ACC112 (cell line): ENCODE results near the gene EGFR.

ENCODE experiments used
- H2AFZ ChIP-seq: fragments of 200-600 bp; sonication (generic); one replicate; pipeline ENCODE4 v1.6.0; 2017; ENCODE audit warnings: antibody characterized with exemption, low read length; ENCODE audit not compliant: unreplicated experiment
- H3K27ac ChIP-seq: fragments of 200-600 bp; sonication (generic); 2 replicates; pipeline ENCODE4 v1.5.1; 2014; ENCODE audit warnings: low read depth, mild to moderate bottlenecking, antibody characterized with exemption, low read length, moderate library complexity
- H3K27me3 ChIP-seq: fragments of 200-600 bp; sonication (generic); 2 replicates; pipeline ENCODE4 v1.6.1; 2014; ENCODE audit warnings: mild to moderate bottlenecking, antibody characterized with exemption, low read length, moderate library complexity, mixed read lengths; ENCODE audit not compliant: insufficient read depth
- H3K36me3 ChIP-seq: fragments of 200-600 bp; sonication (generic); 2 replicates; pipeline ENCODE4 v1.6.1; 2016; ENCODE audit warnings: mild to moderate bottlenecking, antibody characterized with exemption, low read length, moderate library complexity, mixed read lengths; ENCODE audit not compliant: insufficient read depth
- H3K4me1 ChIP-seq: fragments of 200-600 bp; sonication (generic); one replicate; pipeline ENCODE4 v1.6.1; 2016; ENCODE audit warnings: low read length, mixed read lengths; ENCODE audit not compliant: insufficient read depth, unreplicated experiment, control insufficient read depth
- H3K4me3 ChIP-seq: fragments of 200-600 bp; sonication (generic); 2 replicates; pipeline ENCODE4 v1.5.1; 2014; ENCODE audit warnings: mild to moderate bottlenecking, low read depth, low read length
- H3K79me2 ChIP-seq: fragments of 200-600 bp; sonication (generic); one replicate; pipeline ENCODE4 v1.6.0; 2016; ENCODE audit warnings: low read length; ENCODE audit not compliant: control insufficient read depth, unreplicated experiment, insufficient read depth

Gene EGFR

DNA sequence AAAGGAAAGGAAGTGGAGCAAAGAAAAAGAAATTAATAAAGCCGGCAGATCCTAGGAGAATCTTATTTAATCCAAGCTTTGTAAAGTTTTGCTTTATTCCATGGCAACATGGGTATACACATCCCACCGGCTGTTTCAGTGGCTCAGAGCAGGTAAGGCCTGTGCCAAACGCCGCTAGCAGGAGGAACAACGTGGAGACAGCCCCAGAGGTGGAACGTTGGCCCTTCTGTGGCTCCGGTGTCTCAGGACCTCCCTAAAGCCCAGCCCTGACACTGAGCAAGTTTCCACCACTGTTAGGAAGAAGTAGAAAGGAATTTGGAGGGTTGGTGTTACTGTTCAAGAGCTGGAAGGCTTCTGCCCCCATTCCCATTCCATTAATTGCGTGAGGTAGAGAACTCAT is 52.0 kb downstream of the EGFR start:
- Histone ChIP-seq H3K27me3 (no peaks in the 10 kb centered on the region), H2AFZ (no peak overlapping the region), H3K36me3 (peaks cover 10% of the 10 kb centered on the region; the same call in 1 of the 2 replicates), H3K4me3 (no peak overlapping the region), H3K27ac (peak overlapping the region; percentile 97), H3K4me1 (peaks cover 88% of the 10 kb centered on the region), H3K79me2 (peaks cover 81% of the 10 kb centered on the region)

DNA sequence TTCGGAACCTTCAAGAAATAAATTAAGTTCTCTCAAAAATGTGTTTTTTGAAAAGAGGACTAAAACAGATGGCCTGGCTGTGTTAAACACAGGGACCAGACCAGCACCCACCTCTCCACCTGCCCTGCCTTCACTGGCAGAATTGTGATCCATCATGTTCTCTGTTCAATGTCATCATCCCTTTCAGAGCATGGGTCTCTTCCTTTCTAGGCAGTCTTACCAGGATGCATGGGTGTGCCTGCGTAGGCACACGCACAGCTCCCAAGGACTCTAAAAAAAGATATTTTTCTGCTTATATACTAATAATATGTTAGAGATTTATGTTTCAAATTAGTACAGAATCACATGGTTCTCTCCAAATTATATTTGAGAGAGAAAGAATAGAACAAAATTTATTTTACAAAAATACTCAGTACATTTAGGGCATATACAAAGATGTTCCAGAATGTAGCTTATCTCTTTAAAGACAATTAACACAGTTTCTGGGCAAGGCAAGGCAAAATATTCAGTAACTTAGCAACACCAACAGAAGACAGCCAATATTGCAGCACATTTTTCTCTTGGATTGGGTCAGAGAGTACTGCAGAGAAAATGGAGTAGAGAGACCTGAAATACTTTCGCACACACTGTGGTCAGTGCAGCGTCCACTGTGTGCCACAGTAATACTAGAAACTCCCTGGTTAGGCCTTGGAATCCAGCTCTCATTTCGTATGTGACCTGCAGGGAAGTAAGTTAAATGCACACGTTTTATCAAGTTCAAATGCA is 52.8 kb downstream of the EGFR start:
- Histone ChIP-seq H3K27ac (peak overlapping the region; percentile 97), H2AFZ (no peak overlapping the region), H3K79me2 (peaks cover 84% of the 10 kb centered on the region), H3K27me3 (no peaks in the 10 kb centered on the region), H3K4me1 (peaks cover 88% of the 10 kb centered on the region), H3K4me3 (no peak overlapping the region), H3K36me3 (peaks cover 10% of the 10 kb centered on the region; the same call in 1 of the 2 replicates)

DNA sequence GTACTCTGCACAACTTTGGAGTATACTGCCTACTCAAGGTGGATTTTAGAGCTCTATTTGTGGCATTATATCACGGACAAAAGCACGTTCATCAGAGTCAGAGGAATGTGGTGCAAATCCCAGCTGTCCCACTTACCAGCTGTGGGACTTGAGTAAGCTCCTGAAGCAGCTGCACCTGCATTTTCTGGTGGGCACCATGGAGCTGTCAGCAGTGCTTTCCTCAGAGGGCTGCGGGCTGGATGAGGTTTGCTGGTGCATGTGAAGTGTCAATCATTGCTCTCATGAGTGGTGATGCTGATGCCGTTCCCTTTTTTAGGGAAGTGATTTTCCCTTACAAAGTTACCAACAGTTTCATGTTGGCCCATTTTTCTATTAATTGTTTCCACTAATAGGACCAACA is 53.4 kb downstream of the EGFR start:
- Histone ChIP-seq H3K36me3 (peaks cover 8% of the 10 kb centered on the region; the same call in 1 of the 2 replicates), H3K79me2 (peaks cover 84% of the 10 kb centered on the region), H3K4me1 (peaks cover 81% of the 10 kb centered on the region), H3K27me3 (no peaks in the 10 kb centered on the region), H3K27ac (peak overlapping the region; percentile 97), H3K4me3 (peak overlapping the region; percentile 72; the same call in 1 of the 2 replicates), H2AFZ (no peak overlapping the region)

DNA sequence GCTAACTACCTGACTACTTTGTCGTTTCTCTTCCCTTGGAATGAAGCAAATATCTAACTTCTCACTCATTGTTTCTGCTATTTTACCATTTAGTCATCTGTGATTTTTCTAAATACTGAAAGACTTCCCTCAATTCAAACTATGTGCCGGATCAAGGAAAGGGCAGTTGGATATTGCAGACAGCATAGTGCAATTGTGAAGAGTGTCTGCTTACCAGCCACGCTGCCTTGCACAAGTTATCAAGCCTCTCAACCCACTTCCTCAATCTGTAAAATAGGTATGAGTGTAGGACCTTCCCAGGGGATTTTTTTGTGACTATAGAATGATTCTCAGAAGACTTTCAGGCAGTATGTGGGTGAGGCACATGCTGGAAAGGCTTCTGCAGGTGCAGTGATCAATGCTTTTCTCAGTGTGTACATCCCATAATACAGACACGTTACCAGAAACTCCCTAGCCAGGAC is 54.3 kb downstream of the EGFR start:
- no peak overlapping the region for H2AFZ ChIP-seq

DNA sequence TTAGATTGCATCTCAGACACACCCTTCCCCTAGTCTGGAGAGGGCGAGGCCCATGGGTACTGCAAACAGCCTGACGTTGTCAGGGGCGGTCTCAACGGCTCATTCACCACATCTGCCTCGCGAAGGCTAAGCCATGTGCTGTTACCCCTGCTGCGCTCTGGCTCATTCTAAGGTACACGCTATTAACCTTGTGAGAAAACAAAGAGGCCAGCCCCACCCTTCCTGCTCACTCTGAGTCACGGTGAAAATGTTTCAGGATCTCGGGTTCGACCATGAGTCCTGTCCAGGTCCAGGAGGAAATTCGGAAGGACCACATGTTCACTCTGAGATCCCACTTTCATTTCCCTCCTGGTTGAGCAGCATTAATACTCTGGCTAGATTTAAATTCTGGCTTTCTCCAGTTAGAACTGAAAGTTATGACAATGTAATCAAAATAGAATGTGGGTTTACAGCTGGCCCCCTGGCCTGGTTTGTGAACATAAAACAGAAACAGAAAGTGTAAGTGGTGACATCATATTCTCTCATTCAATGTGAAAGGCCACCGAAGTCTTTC is 55.2 kb downstream of the EGFR start:
- Histone ChIP-seq H3K4me3 (peak overlapping the region; percentile 72), H3K4me1 (peaks cover 68% of the 10 kb centered on the region), H2AFZ (no peak overlapping the region), H3K27ac (peak overlapping the region; percentile 97), H3K79me2 (peaks cover 83% of the 10 kb centered on the region), H3K27me3 (no peaks in the 10 kb centered on the region), H3K36me3 (peaks cover 3% of the 10 kb centered on the region; the same call in 1 of the 2 replicates)

More for the DNA sequence above, 54.3 kb downstream of the EGFR start:
- Histone ChIP-seq H3K27ac (peak overlapping the region; percentile 97), H3K27me3 (no peaks in the 10 kb centered on the region), H3K36me3 (peaks cover 3% of the 10 kb centered on the region; the same call in 1 of the 2 replicates), H3K4me1 (peaks cover 78% of the 10 kb centered on the region), H3K4me3 (peak overlapping the region; percentile 72), H3K79me2 (peaks cover 84% of the 10 kb centered on the region)

DNA sequence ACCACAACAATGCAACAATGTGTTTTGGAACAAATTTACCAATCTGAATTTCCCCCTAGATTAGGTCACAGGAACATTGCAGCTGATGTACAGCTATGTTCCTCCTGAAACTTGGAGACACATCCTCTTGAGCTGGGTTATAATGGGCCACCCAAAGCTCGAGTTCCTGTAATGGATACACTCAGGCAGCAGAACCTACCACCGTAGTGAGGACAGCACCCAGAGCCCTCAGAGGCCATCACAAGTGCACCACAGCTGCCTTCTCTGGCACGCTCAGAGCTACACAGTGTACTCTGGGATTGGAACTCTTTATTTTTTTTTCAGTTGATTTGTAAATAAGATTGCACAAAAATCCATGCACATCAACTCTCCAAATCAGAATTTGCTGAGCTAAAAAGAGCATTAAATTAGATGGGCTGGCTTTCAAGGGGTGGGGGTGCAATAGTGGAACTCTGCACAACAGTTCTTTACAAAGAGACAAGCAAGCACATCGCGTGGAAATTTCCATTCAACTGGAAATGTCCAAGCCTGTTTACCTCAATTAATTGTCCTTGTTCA is 56.7 kb downstream of the EGFR start:
- Histone ChIP-seq H3K79me2 (peaks cover 75% of the 10 kb centered on the region), H3K27me3 (no peaks in the 10 kb centered on the region), H3K36me3 (no peaks in the 10 kb centered on the region), H2AFZ (no peak overlapping the region), H3K4me3 (no peak overlapping the region), H3K4me1 (peaks cover 66% of the 10 kb centered on the region), H3K27ac (peak overlapping the region; percentile 97)

DNA sequence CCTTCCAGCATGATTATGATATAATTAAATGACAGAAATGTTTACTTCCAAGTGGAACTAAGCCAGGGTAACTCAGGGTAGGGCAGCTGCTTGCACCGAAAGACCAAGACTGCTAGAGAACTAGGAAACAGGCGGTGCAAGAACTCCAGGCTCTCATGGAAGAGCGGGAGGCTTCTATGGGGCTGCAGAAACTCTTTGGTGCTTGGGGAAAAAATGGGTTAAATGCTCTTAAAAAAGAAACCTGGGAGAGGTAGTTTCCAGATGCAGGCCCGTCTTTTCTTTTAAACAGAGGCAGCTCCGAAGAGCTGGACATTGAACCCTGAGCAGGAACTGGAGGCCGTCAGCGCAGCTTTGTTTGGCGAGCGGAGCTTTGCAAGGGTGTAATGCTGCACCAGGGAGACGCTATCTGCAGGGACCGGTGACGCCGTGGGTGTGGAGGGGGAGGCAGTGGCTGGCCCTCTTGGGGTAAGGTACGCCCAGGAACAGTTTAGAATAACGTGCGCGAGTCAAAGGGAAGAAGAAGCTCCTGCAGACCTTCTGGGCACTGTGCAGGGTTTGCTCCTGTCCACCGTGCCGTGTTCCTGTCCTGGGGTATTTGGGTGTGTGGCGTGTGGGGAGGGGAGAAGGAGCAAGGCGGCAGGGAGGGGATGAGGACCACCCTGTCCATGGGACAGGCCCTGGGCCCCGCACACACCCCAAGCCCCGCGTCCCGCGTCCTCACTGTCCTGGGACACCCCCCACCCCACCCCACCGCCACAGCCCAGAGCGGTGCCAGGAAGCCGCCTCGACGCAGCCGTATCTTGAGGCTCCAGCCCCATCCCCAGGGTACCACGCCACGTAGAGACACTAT is 59.0 kb downstream of the EGFR start:
- H3K79me2 ChIP-seq: peaks cover 76% of the 10 kb centered on the region
- H3K4me1 ChIP-seq: peaks cover 64% of the 10 kb centered on the region
- H3K27ac ChIP-seq: no peak overlapping the region

DNA sequence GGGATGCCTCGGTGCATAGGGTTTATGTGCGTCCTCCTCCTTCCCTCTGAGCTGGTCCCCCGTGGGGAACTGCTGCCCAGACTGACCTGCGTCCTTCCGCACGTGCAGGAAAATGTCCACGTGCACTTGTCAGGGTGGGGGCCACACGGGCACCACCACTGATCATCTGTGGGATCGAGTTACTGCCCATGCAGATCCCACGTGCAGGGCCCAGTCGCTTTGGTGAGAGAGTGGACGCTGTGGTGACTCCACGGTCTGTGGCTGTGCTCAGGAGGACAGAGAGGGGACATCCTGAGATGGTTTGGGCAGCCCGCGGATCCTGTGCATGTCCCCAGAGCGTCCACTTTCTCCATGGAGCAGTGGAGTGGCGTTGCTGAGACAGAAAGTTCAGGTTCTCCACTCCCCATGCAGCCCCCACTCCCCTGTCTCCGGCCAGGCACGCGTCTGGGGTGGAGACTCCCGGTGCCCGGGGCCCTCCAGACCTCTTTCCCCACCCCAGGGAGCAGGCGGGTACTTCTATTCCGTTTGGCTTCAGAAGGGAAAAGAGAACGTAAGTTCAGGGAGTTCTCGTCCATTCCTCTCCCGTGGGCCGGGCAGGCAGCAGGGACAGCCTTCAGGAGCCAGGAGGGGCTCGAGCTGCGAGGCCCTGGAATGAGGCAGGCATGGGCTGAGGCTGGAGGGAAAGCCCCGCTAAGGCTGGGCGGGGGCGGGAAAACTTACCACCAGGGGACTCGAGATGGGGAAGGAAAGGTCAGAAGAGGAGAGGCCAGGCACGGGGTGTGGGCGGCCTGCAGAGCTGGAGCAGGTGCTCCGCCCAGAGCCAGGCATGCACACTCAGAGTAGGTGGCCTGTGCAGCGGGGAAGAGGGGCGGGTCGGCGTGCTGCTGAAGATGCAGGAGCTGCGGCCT is 59.9 kb downstream of the EGFR start:
- H3K4me3 ChIP-seq: no peak overlapping the region
- no peak overlapping the region for H3K27ac ChIP-seq

More for the DNA sequence above, 59.0 kb downstream of the EGFR start:
- H3K36me3 ChIP-seq: no peaks in the 10 kb centered on the region
- no peak overlapping the region for H3K4me3 ChIP-seq
- H3K27me3 ChIP-seq: no peaks in the 10 kb centered on the region
- no peak overlapping the region for H2AFZ ChIP-seq

DNA sequence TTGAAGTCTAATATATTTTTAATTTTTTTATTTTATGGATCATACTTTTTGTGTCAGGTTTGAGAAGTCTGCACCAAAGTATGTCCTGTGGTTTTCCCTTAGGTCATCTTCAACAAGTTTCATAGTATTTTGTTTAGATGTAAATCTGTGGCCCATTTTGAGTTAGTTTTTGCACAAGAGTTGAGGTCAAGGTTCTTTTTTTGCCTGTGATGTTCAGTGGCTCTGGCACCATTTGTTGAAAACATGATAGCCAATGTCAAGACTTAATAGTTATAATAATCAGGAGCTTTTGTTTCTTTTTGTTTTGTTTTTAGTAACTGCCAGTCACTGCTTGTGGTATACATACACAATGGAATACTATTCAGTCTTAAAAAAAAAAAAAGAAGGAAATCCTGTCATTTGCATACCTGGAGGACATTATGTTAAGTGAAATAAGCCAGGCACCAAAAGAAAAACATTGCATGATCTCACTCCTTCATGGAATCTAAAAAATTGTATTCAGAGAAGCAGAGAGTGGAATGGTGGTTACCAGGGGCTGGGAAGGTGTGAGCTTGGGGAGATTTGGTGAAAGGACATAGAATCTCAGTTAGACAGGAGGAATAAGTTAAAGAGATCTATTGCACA is 61.3 kb downstream of the EGFR start:
- Histone ChIP-seq H3K4me1 (peaks cover 62% of the 10 kb centered on the region), H3K4me3 (no peak overlapping the region), H3K27me3 (no peaks in the 10 kb centered on the region), H3K36me3 (peaks cover 9% of the 10 kb centered on the region; the same call in 1 of the 2 replicates), H2AFZ (no peak overlapping the region), H3K27ac (peak overlapping the region; percentile 76; the same call in 1 of the 2 replicates), H3K79me2 (peaks cover 87% of the 10 kb centered on the region)

More for the DNA sequence above, 59.9 kb downstream of the EGFR start:
- Histone ChIP-seq H3K36me3 (peaks cover 9% of the 10 kb centered on the region; the same call in 1 of the 2 replicates), H3K27me3 (no peaks in the 10 kb centered on the region), H3K79me2 (peaks cover 80% of the 10 kb centered on the region), H3K4me1 (peaks cover 58% of the 10 kb centered on the region), H2AFZ (no peak overlapping the region)
